Measurements from ENCODE around the gene CD109.

GRCh38 chr6:73830119-73830518 lies 134.1 kb downstream of the CD109 start:
- TF ChIP-seq CTCF (IDR thresholded peaks at IDR 0.05) = no peak
- no peak for TF ChIP-seq POLR2A (IDR thresholded peaks at IDR 0.05)
- no peak for TF ChIP-seq POLR2AphosphoS5 (IDR thresholded peaks at IDR 0.05)
